K562 (cell line): Measurements from ENCODE around the gene NRXN2. TPM values are rescaled to one million over a fixed set of nuclear protein-coding genes. Genes with fewer than 3 reads are reported as not detected.

Source experiments
- ATF7 ChIP-seq: fragments of 450-650 bp; IDR thresholded peaks from 2 replicates; pipeline ENCODE4 v1.7.1; 2014; ENCODE audit warnings: mild to moderate bottlenecking, moderate library complexity
- BRF2 ChIP-seq: IDR thresholded peaks from 3 replicates; pipeline ENCODE4 v1.6.1; 2011; ENCODE audit warnings: borderline replicate concordance, mild to moderate bottlenecking; ENCODE audit not compliant: insufficient read length, insufficient read depth
- CC2D1A ChIP-seq: fragments of 450-650 bp; IDR thresholded peaks from 2 replicates; pipeline ENCODE4 v1.6.1; 2017; ENCODE audit warnings: mild to moderate bottlenecking
- CTCF ChIP-seq, 3 experiments: IDR thresholded peaks in 2 of 3; conservative IDR thresholded peaks in 1 of 3; 2 replicates each; pipeline ENCODE4 v1.5.1; 2011 to 2012; ENCODE audit warnings: low read length in 3 of 3, mild to moderate bottlenecking in 3 of 3, control low read depth in 2 of 3, improper control_type of control experiment in 1 of 3, inconsistent platforms in 1 of 3, low read depth in 1 of 3, mixed read lengths in 1 of 3, moderate library complexity in 1 of 3; ENCODE audit not compliant: insufficient read depth in 2 of 3
- FOXK2 ChIP-seq, 2 experiments: fragments of 450-650 bp; IDR thresholded peaks in 1 of 2; conservative IDR thresholded peaks in 1 of 2; 2 replicates each; pipeline ENCODE4 v1.6.1; 2016; ENCODE audit warnings: low read depth in 2 of 2, mild to moderate bottlenecking in 1 of 2
- JUND ChIP-seq, 2 experiments: IDR thresholded peaks; 2 replicates in 1 of 2; 3 replicates in 1 of 2; pipeline ENCODE4 v1.6.1; 2011; ENCODE audit warnings: borderline replicate concordance in 2 of 2, low read depth in 2 of 2, low read length in 2 of 2, improper control_type of control experiment in 1 of 2, missing biosample characterization in 1 of 2, missing genetic modification characterization in 1 of 2, missing genetic modification reagents in 1 of 2
- LEF1 ChIP-seq: fragments of 450-650 bp; IDR thresholded peaks from 2 replicates; pipeline ENCODE4 v1.6.1; 2016; ENCODE audit warnings: mild to moderate bottlenecking
- PCBP1 ChIP-seq: fragments of 200-400 bp; formaldehyde crosslinking; IDR thresholded peaks from 2 replicates; pipeline ENCODE4 v1.6.1; 2018; ENCODE audit warnings: mild to moderate bottlenecking, low read depth, low read length; ENCODE audit not compliant: poor library complexity, severe bottlenecking
- PTTG1 ChIP-seq: fragments of 450-650 bp; IDR thresholded peaks from 2 replicates; pipeline ENCODE4 v1.6.1; 2016; ENCODE audit warnings: low read depth, mild to moderate bottlenecking, missing genetic modification characterization, missing compliant biosample characterization
- SPI1 ChIP-seq: IDR thresholded peaks from 2 replicates; pipeline ENCODE4 v1.6.1; 2011; ENCODE audit warnings: low read depth, low read length, control low read depth, borderline replicate concordance
- TAL1 ChIP-seq: fragments of 450-650 bp; IDR thresholded peaks from 2 replicates; pipeline ENCODE4 v1.6.1; 2016; ENCODE audit warnings: mild to moderate bottlenecking
- XRCC5 ChIP-seq: fragments of 200-400 bp; formaldehyde crosslinking; IDR thresholded peaks from 2 replicates; pipeline ENCODE4 v1.6.1; 2017; ENCODE audit warnings: low read depth, mild to moderate bottlenecking, low read length
- ZBTB11 ChIP-seq, 3 experiments: fragments of 200-800 bp in 1 of 3; fragments of 250-450 bp in 1 of 3; fragments of 450-650 bp in 1 of 3; sonication (Bioruptor Pico) in 1 of 3; sonication (Bioruptor generic) in 1 of 3; formaldehyde crosslinking in 1 of 3; IDR thresholded peaks; 2 replicates each; pipeline versions ENCODE4 v1.6.1 to v1.8.0; 2016 to 2022; ENCODE audit warnings: mild to moderate bottlenecking in 2 of 3, missing genetic modification characterization in 2 of 3, missing compliant biosample characterization in 1 of 3, moderate library complexity in 1 of 3
- ZFP91 ChIP-seq: sonication (generic); formaldehyde crosslinking; IDR thresholded peaks from 2 replicates; pipeline ENCODE4 v1.8.0; 2022; ENCODE audit warnings: mild to moderate bottlenecking, missing genetic modification reagents
- ZNF140 ChIP-seq: fragments of 250-450 bp; sonication (Bioruptor Pico); IDR thresholded peaks from 2 replicates; pipeline ENCODE4 v1.8.0; 2021; ENCODE audit warnings: moderate library complexity, mild to moderate bottlenecking, inconsistent platforms
- ZNF274 ChIP-seq: IDR thresholded peaks from 2 replicates; pipeline ENCODE4 v1.6.1; 2011; ENCODE audit warnings: low read depth, mild to moderate bottlenecking, low read length, moderate library complexity, borderline replicate concordance
- ZNF778 ChIP-seq: fragments of 450-650 bp; formaldehyde crosslinking; IDR thresholded peaks from 2 replicates; pipeline ENCODE4 v1.4.0; 2020; ENCODE audit warnings: mild to moderate bottlenecking, moderate library complexity
- polyA plus RNA-seq, 8 experiments: library from polyadenylated mRNA; depleted of rRNA in 4 of 8; stranded (reverse) in 5 of 8; unstranded in 3 of 8; fragments of >200 nt; fragmentation: Nextera tagmentation in 2 of 8; fragmentation: Illumina TruSeq in 1 of 8; extraction: Ambion mirVana in 2 of 8; extraction: Trizol in 1 of 8; gene quantifications; 2 replicates each; pipeline versions ENCODE4 v1.2.1 to v1.2.3, GENCODE V29; 2011 to 2014; ENCODE audit warnings: inconsistent platforms in 1 of 8, missing spikeins in 1 of 8
- total RNA-seq, 7 experiments: library from RNA; depleted of rRNA in 6 of 7; stranded (reverse); fragments of >200 nt in 6 of 7; fragmentation: Illumina TruSeq in 2 of 7; extraction: Trizol in 2 of 7; gene quantifications; 2 replicates each; pipeline versions ENCODE4 v1.2.1 to v1.2.3, GENCODE V29; 2011 to 2021; ENCODE audit warnings: low replicate concordance in 1 of 7
- TF ChIP-seq, protein P1 (sequence below): fragments of 450-650 bp; IDR thresholded peaks from 2 replicates; pipeline ENCODE4 v1.6.1; 2014; ENCODE audit warnings: low read depth, mild to moderate bottlenecking, moderate library complexity, borderline replicate concordance

Gene NRXN2
- total and polyA plus RNA-seq, 9 of the 15 experiments (the other 6 are each of a cell fraction or from before 2014, with no cell fraction given): 0.07 to 0.47 (median 0.15) TPM; not detected in 4

DNA sequence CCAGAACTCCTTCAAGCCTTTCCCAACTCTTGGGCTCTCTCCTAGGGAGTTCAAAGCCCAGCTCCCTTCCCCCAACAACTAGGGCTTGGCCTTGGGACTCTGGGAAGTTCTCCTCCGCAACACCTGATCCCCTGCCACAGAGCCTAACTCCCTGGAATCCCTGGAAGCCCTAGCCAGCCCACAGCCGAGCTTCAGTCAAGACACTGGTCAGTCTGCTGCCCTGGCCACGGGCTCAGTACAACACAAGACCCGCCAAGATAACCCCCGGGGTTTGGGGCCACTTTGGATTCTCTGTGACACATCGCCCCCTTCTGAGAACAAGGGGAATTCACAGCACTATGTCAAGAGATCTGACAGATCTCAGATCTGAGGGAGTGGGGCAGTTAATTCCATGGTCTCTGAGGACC lies 73.7 kb downstream of the NRXN2 start (continued):
- TF ChIP-seq ZFP91 (no peak), LEF1 (no peak), ZBTB11 (CRISPR knock-in tag; IDR thresholded peaks at IDR 0.05) (no peak), BRF2 (no peak), ZNF778 (no peak), TAL1 (no peak), ATF7 (0 out of 2 replicates have a peak, but pooled peaks have one; percentile 26), CTCF (IDR thresholded peaks at IDR 0.05 in 2 of 3, conservative IDR thresholded peaks at IDR 0.05 in 1 of 3; ENCODE audit: insufficient read depth in 2 of 3, low read depth in 1 of 3, low read length in 3 of 3) (peak; percentile 80 to 90 (median 88)), FOXK2 (conservative IDR thresholded peaks at IDR 0.05 in 1 of 2, IDR thresholded peaks at IDR 0.05 in 1 of 2; ENCODE audit: low read depth in 2 of 2) (no peak), CC2D1A (peak; percentile 82), SPI1 (no peak), ZNF140 (no peak), PCBP1 (no peak), PTTG1 (tag) (no peak), XRCC5 (no peak), ZNF274 (no peak), JUND (IDR thresholded peaks at IDR 0.05; ENCODE audit: borderline replicate concordance, low read depth, low read length) (0 out of 2 replicates have a peak, but pooled peaks have one; percentile 23), JUND (tag; IDR thresholded peaks at IDR 0.05; ENCODE audit: borderline replicate concordance, low read depth, low read length) (no peak)
- TF ChIP-seq, protein P1, sequence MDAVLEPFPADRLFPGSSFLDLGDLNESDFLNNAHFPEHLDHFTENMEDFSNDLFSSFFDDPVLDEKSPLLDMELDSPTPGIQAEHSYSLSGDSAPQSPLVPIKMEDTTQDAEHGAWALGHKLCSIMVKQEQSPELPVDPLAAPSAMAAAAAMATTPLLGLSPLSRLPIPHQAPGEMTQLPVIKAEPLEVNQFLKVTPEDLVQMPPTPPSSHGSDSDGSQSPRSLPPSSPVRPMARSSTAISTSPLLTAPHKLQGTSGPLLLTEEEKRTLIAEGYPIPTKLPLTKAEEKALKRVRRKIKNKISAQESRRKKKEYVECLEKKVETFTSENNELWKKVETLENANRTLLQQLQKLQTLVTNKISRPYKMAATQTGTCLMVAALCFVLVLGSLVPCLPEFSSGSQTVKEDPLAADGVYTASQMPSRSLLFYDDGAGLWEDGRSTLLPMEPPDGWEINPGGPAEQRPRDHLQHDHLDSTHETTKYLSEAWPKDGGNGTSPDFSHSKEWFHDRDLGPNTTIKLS: no peak
